H1 (cell line): ENCODE measurements around the gene DNAJB7. TPM values are rescaled to one million over a fixed set of nuclear protein-coding genes. Genes with fewer than 3 reads are reported as not detected.
"Not testable (repeated sequence)": the region's sequence is repeated elsewhere in the genome, so short reads cannot be mapped to it uniquely, and the experiment has no call there.

Source experiments
- CTCF ChIA-PET: fragments of 300-600 bp; sonication (Branson Sonifier 250); formaldehyde crosslinking; loops from one replicate; lab custom pipeline; 2021; ENCODE audit not compliant: partially characterized antibody; lab: Charles Lee
- POLR2A ChIA-PET: fragments of 300-600 bp; sonication (Branson Sonifier 250); formaldehyde crosslinking; loops from one replicate; lab custom pipeline; 2021; ENCODE audit warnings: inconsistent platforms; ENCODE audit not compliant: partially characterized antibody; lab: Charles Lee
- DNase-seq, 2 experiments: peaks; one replicate each; pipeline versions ENCODE4 v3.0.0 to v3.0.0-alpha.2; 2010 to 2022; ENCODE audit warnings: low spot score in 2 of 2, low read depth in 1 of 2, mixed read lengths in 1 of 2
- FAIRE-seq: peaks from 2 replicates; lab custom pipeline; 2011; peaks lifted over from hg19 to GRCh38; lab: Jason Lieb, UNC
- H2AFZ ChIP-seq: 2 replicates; pipeline ENCODE4 v1.8.1; 2012; ENCODE audit warnings: low read length, inconsistent platforms
- H2AK5ac ChIP-seq: 2 replicates; pipeline ENCODE4 v1.6.1; 2013; ENCODE audit warnings: low read depth, low read length
- H2BK120ac ChIP-seq: replicated peaks from 2 replicates; pipeline ENCODE3; 2013; ENCODE audit warnings: low read depth, low read length, inconsistent platforms
- H2BK12ac ChIP-seq: 2 replicates; pipeline ENCODE4 v1.6.1; 2013; ENCODE audit warnings: low read depth, low read length
- H2BK15ac ChIP-seq: 2 replicates; pipeline ENCODE4 v1.6.1; 2013; ENCODE audit warnings: low read length
- H2BK20ac ChIP-seq: 2 replicates; pipeline ENCODE4 v1.6.1; 2013; ENCODE audit warnings: low read length
- H2BK5ac ChIP-seq: 2 replicates; pipeline ENCODE4 v1.6.1; 2013; ENCODE audit warnings: low read depth, low read length
- H3K14ac ChIP-seq: 2 replicates; pipeline ENCODE4 v1.6.1; 2013; ENCODE audit warnings: inconsistent platforms; ENCODE audit not compliant: insufficient read length
- H3K18ac ChIP-seq: 2 replicates; pipeline ENCODE4 v1.6.1; 2013; ENCODE audit warnings: low read length; ENCODE audit errors: extremely low read depth
- H3K23ac ChIP-seq: 2 replicates; pipeline ENCODE4 v1.6.1; 2013; ENCODE audit warnings: inconsistent platforms; ENCODE audit not compliant: insufficient read length
- H3K23me2 ChIP-seq: 2 replicates; pipeline ENCODE4 v1.6.1; 2013; ENCODE audit warnings: low read depth, low read length
- H3K27ac ChIP-seq: 2 replicates; pipeline ENCODE4 v1.6.1; 2011; ENCODE audit warnings: low read depth, low read length, inconsistent platforms
- H3K27me3 ChIP-seq, 4 experiments: replicated peaks in 1 of 4; 1 replicate in 1 of 4; 2 replicates in 3 of 4; pipeline versions ENCODE4 v1.6.1 to v1.8.1; 2011 to 2013; ENCODE audit warnings: low read length in 3 of 4, mild to moderate bottlenecking in 3 of 4, inconsistent platforms in 2 of 4, mixed read lengths in 2 of 4, moderate library complexity in 1 of 4; ENCODE audit not compliant: control insufficient read depth in 3 of 4, insufficient read depth in 3 of 4; ENCODE audit errors: extremely low read depth in 1 of 4
- H3K36me3 ChIP-seq, 4 experiments: 2 replicates each; pipeline versions ENCODE4 v1.6.1 to v1.8.1; 2011 to 2013; ENCODE audit warnings: mild to moderate bottlenecking in 4 of 4, low read length in 3 of 4, moderate library complexity in 2 of 4, control low read depth in 1 of 4, inconsistent platforms in 1 of 4; ENCODE audit not compliant: insufficient read depth in 4 of 4, control insufficient read depth in 2 of 4
- H3K4ac ChIP-seq: replicated peaks from 2 replicates; pipeline ENCODE3; 2013; ENCODE audit warnings: low read length, low read depth, mixed read lengths, inconsistent platforms; ENCODE audit not compliant: insufficient read length
- H3K4me1 ChIP-seq, 4 experiments: replicated peaks in 1 of 4; 1 replicate in 1 of 4; 2 replicates in 3 of 4; pipeline versions ENCODE4 v1.6.1 to v1.8.1; 2011 to 2013; ENCODE audit warnings: low read length in 3 of 4, inconsistent platforms in 2 of 4, mixed read lengths in 1 of 4; ENCODE audit not compliant: insufficient read depth in 4 of 4, control insufficient read depth in 3 of 4
- H3K4me2 ChIP-seq, 2 experiments: 2 replicates each; pipeline versions ENCODE4 v1.6.1 to v1.8.1; 2011 to 2013; ENCODE audit warnings: low read depth in 2 of 2, low read length in 2 of 2, control low read depth in 1 of 2, inconsistent platforms in 1 of 2, mild to moderate bottlenecking in 1 of 2; ENCODE audit not compliant: insufficient read depth in 1 of 2
- H3K4me3 ChIP-seq, 4 experiments: fragments of 200-600, 300-600 bp in 1 of 4; sonication (generic), shearing (Covaris generic), sonication (Bioruptor Twin) in 1 of 4; 2 replicates each; pipeline versions ENCODE4 v1.5.1 to v1.8.1; 2011 to 2016; ENCODE audit warnings: low read length in 4 of 4, low read depth in 3 of 4, control low read depth in 2 of 4, inconsistent platforms in 2 of 4, mild to moderate bottlenecking in 2 of 4, mixed read lengths in 1 of 4, moderate library complexity in 1 of 4; ENCODE audit not compliant: insufficient read depth in 2 of 4; ENCODE audit errors: extremely low read depth in 1 of 4
- H3K56ac ChIP-seq: replicated peaks from 2 replicates; pipeline ENCODE3; 2013; ENCODE audit warnings: low read depth, mild to moderate bottlenecking, mixed read lengths, low read length, inconsistent platforms; ENCODE audit not compliant: insufficient read length
- H3K79me1 ChIP-seq: 2 replicates; pipeline ENCODE4 v1.6.1; 2013; ENCODE audit warnings: low read depth, low read length, control low read depth
- H3K79me2 ChIP-seq, 2 experiments: 2 replicates each; pipeline versions ENCODE4 v1.6.1 to v1.8.1; 2012 to 2013; ENCODE audit warnings: low read length in 2 of 2, mild to moderate bottlenecking in 2 of 2, inconsistent platforms in 1 of 2; ENCODE audit not compliant: insufficient read depth in 2 of 2, control insufficient read depth in 1 of 2
- H3K9ac ChIP-seq, 4 experiments: replicated peaks in 1 of 4; 1 replicate in 1 of 4; 2 replicates in 3 of 4; pipeline versions ENCODE4 v1.6.1 to v1.8.1; 2011 to 2013; ENCODE audit warnings: low read depth in 3 of 4, low read length in 3 of 4, control low read depth in 2 of 4, mild to moderate bottlenecking in 2 of 4, moderate library complexity in 2 of 4, inconsistent platforms in 1 of 4; ENCODE audit errors: extremely low read depth in 1 of 4
- H3K9me3 ChIP-seq, 2 experiments: 2 replicates each; pipeline versions ENCODE4 v1.6.1 to v1.8.1; 2012 to 2013; ENCODE audit warnings: mild to moderate bottlenecking in 2 of 2, moderate library complexity in 2 of 2, control low read depth in 1 of 2, inconsistent platforms in 1 of 2, low read depth in 1 of 2, low read length in 1 of 2, mixed read lengths in 1 of 2; ENCODE audit not compliant: insufficient read depth in 2 of 2
- H4K20me1 ChIP-seq, 2 experiments: replicated peaks in 1 of 2; 2 replicates each; pipeline versions ENCODE3 to v1.8.1; 2011 to 2013; ENCODE audit warnings: inconsistent platforms in 2 of 2, low read length in 2 of 2, mild to moderate bottlenecking in 1 of 2; ENCODE audit not compliant: insufficient read depth in 2 of 2, control insufficient read depth in 1 of 2
- H4K5ac ChIP-seq: 2 replicates; pipeline ENCODE4 v1.6.1; 2013; ENCODE audit warnings: low read length, low read depth, mixed read lengths, inconsistent platforms; ENCODE audit not compliant: insufficient read length
- H4K8ac ChIP-seq: 2 replicates; pipeline ENCODE4 v1.8.0; 2013; ENCODE audit warnings: mild to moderate bottlenecking, moderate library complexity, low read length, inconsistent platforms; ENCODE audit not compliant: insufficient read depth; ENCODE audit errors: extremely low read depth
- H4K91ac ChIP-seq: replicated peaks from 2 replicates; pipeline ENCODE3; 2013; ENCODE audit warnings: low read length, mixed read lengths, inconsistent platforms; ENCODE audit not compliant: insufficient read length
- CBX8 ChIP-seq: fragments of 300-800, 300-1000 bp; sonication (generic); IDR thresholded peaks from 2 replicates; pipeline ENCODE4 v1.7.1; 2016; ENCODE audit warnings: low read depth, low read length, borderline replicate concordance
- PHF8 ChIP-seq: fragments of 200-600 bp; sonication (generic); conservative IDR thresholded peaks from 2 replicates; pipeline ENCODE4 v1.7.1; 2012; ENCODE audit warnings: low read depth, mild to moderate bottlenecking, inconsistent platforms, low read length, moderate library complexity
- RFX5 ChIP-seq: IDR thresholded peaks from 2 replicates; pipeline ENCODE4 v1.6.1; 2011; ENCODE audit warnings: low read depth, low read length, improper control_type of control experiment, borderline replicate concordance
- ZNF274 ChIP-seq: IDR thresholded peaks from 2 replicates; pipeline ENCODE4 v1.7.0; 2012; ENCODE audit warnings: low read length, borderline replicate concordance; ENCODE audit errors: extremely low read depth
- WGBS, 2 experiments: shearing (Covaris generic) in 1 of 2; methylation state at CpG; one replicate each; pipeline versions ENCODE4 v1.1.6 to v1.1.7; 2013 to 2015; ENCODE audit warnings: low lambda C conversion rate in 2 of 2, mixed read lengths in 2 of 2, inconsistent platforms in 1 of 2, low coverage in 1 of 2, missing lambda C conversion rate in 1 of 2; ENCODE audit not compliant: insufficient replicate concordance in 2 of 2, insufficient coverage in 1 of 2, insufficient read length in 1 of 2; ENCODE audit errors: extremely low coverage in 1 of 2, missing lambda C conversion rate in 1 of 2; 5-methylcytosine and 5-hydroxymethylcytosine counted together
- polyA plus RNA-seq, 7 experiments: library from polyadenylated mRNA; depleted of rRNA in 3 of 7; stranded (reverse) in 5 of 7; unstranded in 2 of 7; fragments of >200 nt in 5 of 7; fragments of 200-250 nt in 2 of 7; gene quantifications; 1 replicate in 5 of 7; 2 replicates in 1 of 7; 4 replicates in 1 of 7; pipeline versions ENCODE4 v1.2.1 to v1.2.3, GENCODE V29; 2011 to 2013; ENCODE audit warnings: missing spikeins in 2 of 7, mixed read lengths in 2 of 7
- total RNA-seq: library from RNA; stranded (reverse); fragmentation: NEBNext Ultra II Directional; extraction: Animal tissue kit (Norgen Biotek cat#: 25700); gene quantifications from 2 replicates; pipeline ENCODE4 v1.2.1, GENCODE V29; 2021
- TF ChIP-seq, protein P1 (sequence below): IDR thresholded peaks from 2 replicates; pipeline ENCODE4 v1.6.1; 2012; ENCODE audit warnings: inconsistent platforms

The DNAJB7 gene
- total and polyA plus RNA-seq, 2 of the 8 experiments (the other 6 are each of a cell fraction or from before 2014, with no cell fraction given): not detected

DNA sequence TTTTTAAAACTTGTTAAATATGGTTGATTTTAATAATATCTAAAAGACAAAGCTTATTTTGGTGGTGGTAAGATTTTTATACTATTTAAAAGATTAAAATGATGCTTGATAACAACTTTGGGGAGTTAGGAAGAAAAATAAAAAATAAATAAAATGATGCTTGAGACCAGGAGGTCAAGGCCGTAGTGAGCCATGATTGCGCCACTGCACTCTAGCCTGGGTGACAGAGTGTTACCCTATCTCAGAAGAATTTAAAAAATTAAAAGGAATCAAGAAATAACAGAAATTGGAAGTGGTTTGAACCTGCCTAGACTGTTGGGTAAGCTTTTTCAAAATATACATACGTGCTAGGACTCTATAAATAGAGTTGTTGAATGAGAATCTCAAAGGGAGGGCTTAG is 12.1 kb upstream of the DNAJB7 start (continued):
- TF ChIP-seq, protein P1, sequence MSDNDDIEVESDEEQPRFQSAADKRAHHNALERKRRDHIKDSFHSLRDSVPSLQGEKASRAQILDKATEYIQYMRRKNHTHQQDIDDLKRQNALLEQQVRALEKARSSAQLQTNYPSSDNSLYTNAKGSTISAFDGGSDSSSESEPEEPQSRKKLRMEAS: no peak
- TF ChIP-seq PHF8 (no peak), RFX5 (no peak), CBX8 (no peak), ZNF274 (no peak)

DNA sequence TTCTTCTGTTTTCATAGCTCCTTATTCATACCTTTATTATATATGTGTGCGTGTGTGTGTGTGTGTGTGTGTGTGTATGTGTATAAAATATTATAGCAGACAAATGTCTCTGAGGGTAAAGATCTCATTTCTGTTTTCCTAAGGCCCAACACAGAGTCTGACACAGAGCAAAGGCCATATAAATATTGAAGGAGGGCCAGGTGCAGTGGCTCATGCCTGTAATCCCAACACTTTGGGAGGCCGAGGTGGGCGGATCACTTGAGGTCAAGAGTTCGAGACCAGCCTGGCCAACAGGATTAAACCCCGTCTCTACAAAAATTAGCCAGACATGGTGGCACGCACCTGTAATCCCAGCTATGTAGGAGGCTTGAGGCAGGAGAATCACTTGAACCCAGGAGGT is 6.5 kb upstream of the DNAJB7 start:
- H3K56ac ChIP-seq, DNase-seq, H3K23me2 ChIP-seq, H3K79me1 ChIP-seq, H4K91ac ChIP-seq, H3K9me3 ChIP-seq, H2BK120ac ChIP-seq, H3K4ac ChIP-seq, H3K18ac ChIP-seq, H3K79me2 ChIP-seq, FAIRE-seq, H2BK20ac ChIP-seq, H3K14ac ChIP-seq, H3K4me3 ChIP-seq, H4K8ac ChIP-seq, H4K5ac ChIP-seq, H3K9ac ChIP-seq, H2BK5ac ChIP-seq, H2AFZ ChIP-seq, H2AK5ac ChIP-seq, H3K27ac ChIP-seq, H3K4me2 ChIP-seq, H2BK15ac ChIP-seq, H4K20me1 ChIP-seq, H3K23ac ChIP-seq, H3K27me3 ChIP-seq, H2BK12ac ChIP-seq, H3K4me1 ChIP-seq: not testable (repeated sequence)
- WGBS, 2 experiments: 86% methylated on average over 6 of the region's 6 CpGs; no CpG with 5 or more reads in 1 of the 2 experiments
- ChIA-PET CTCF (interaction anchor here (3.1 kb wide), 1 partner anchor 11 kb away, joined by 11 read pairs; the partner anchor contains the start of gene XPNPEP3), POLR2A (interaction anchor here (0.6 to 3.0 kb wide), 5 partner anchors 8 to 453 kb away, joined by 3 to 24 read pairs (median 3); partner anchors contain the start of genes ST13 and XPNPEP3)
- peaks cover 0 to 12% (median 2%) of the 10 kb centered on the region in 4 experiments; a peak in 4 of 8 replicates for H3K36me3 ChIP-seq
